Activated CD8-positive, alpha-beta T cell treated with anti-CD3 and anti-CD28 coated beads, Interleukin-2, amount 10 ng/mL, durations not matched to agents 7 days and 5 days (primary cell): Measurements from ENCODE around the gene PNMA8C. TPM values are rescaled to one million over a fixed set of nuclear protein-coding genes. Genes with fewer than 3 reads are reported as not detected.
A peak's percentile ranks its signal among the peaks of the same experiment; 100 is the strongest.
"Not testable (repeated sequence)": the region's sequence is repeated elsewhere in the genome, so short reads cannot be mapped to it uniquely, and the experiment has no call there.

Source experiments
- ATAC-seq: fragments of 150-1000 bp; cut with Tn5 transposase; one replicate; pipeline ENCODE4 v1.10.0; 2021; ENCODE audit warnings: moderate library complexity
- CTCF ChIA-PET: fragments of 350-600 bp; sonication (Branson Sonifier 250); formaldehyde crosslinking; loops from one replicate; lab custom pipeline; 2021; ENCODE audit warnings: antibody characterized with exemption; lab: Charles Lee
- POLR2A ChIA-PET: fragments of 350-600 bp; sonication (Branson Sonifier 250); formaldehyde crosslinking; loops from one replicate; lab custom pipeline; 2021; ENCODE audit warnings: antibody characterized with exemption; lab: Charles Lee
- DNase-seq: peaks from one replicate; pipeline ENCODE4 v3.0.0-alpha.2; 2020
- H3K27ac Mint-ChIP-seq: one replicate; pipeline ENCODE4 v1.8.0; 2021; ENCODE audit warnings: mild to moderate bottlenecking, mixed read lengths
- H3K27me3 Mint-ChIP-seq: one replicate; pipeline ENCODE4 v1.8.0; 2021; ENCODE audit warnings: low read depth, mixed read lengths
- H3K36me3 Mint-ChIP-seq: one replicate; pipeline ENCODE4 v1.8.0; 2021; ENCODE audit warnings: low read depth, mixed read lengths
- H3K4me1 Mint-ChIP-seq: one replicate; pipeline ENCODE4 v1.8.0; 2021; ENCODE audit warnings: low read depth, mixed read lengths
- H3K4me3 Mint-ChIP-seq: one replicate; pipeline ENCODE4 v1.8.0; 2021; ENCODE audit warnings: mild to moderate bottlenecking, mixed read lengths
- H3K9me3 Mint-ChIP-seq: one replicate; pipeline ENCODE4 v1.8.0; 2022; ENCODE audit warnings: mixed read lengths; ENCODE audit not compliant: insufficient read depth
- total RNA-seq, 2 experiments: library from RNA; stranded (reverse); gene quantifications; one replicate each; pipeline ENCODE4 v1.2.3, GENCODE V29; 2021

The PNMA8C gene
- total RNA-seq, 2 experiments from 2014 or later: 0.08 TPM; not detected in 1

DNA sequence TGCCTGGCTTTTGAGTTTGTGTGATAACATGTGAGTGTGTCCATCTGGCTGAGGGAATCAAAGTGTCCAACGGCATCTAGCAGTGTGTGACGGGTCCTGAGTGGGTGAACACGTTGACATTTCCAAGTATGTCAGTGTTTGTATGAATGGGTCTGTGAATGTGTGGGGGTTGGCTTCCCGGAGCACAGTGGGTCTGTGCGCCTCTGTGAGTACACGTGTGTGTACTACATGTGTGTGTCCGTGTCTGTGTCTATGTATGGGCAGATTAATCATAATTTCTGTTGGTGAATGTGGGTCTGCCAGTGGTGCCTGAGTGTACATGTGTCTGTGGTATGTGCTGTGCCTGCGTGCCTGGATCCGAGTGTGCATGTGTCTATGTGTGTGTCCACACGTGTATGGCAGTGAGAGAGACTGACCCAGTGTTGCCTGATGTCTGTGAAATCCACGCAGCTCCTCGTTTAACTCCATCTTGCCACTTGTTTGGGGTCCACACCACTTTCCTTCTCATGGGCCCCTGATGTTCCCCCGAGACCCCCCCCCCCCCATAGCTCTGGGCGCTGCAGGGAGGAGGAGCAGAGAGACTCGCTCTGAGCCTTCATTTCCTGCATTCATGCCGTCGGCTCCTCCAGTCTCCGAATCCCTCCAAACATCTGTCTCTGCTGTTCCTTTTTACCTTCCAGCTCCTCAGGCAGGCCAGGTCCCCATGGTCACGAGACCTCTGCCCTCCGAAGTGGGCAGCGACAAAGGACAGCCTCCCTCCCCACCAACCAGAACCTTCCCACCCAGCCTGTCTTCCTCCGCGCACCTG lies 20.7 kb downstream of the PNMA8C start:
- no peak for ATAC-seq
- POLR2A ChIA-PET: no interaction called here
- peaks cover 69% of the 10 kb centered on the region for H3K27me3 Mint-ChIP-seq
- no peaks in the 10 kb centered on the region for H3K9me3 Mint-ChIP-seq
- CTCF ChIA-PET: no interaction called here
- peaks cover 13% of the 10 kb centered on the region for H3K4me1 Mint-ChIP-seq
- H3K36me3 Mint-ChIP-seq: no peaks in the 10 kb centered on the region
- no peak overlapping the region for H3K4me3 Mint-ChIP-seq
- H3K27ac Mint-ChIP-seq: no peak overlapping the region
- no peak for DNase-seq

DNA sequence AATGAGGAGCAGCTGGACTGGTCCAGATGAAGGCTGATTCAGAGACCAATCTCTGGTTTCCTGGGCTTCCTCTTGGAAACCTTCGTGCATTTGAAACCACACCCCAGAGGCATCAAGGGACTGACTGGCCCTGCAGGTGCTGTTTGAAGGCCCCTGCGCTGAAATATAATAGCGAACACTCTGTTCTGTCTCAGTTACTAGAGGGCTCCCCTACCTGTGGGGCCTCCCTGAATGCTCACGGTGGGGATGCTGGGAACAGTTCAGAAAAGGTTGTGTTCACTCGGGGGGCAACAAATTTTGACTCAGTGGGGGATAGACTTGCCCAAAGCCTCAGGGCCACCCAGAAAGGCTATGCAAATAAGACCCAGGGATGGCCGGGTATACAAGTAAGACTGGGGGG lies 21.8 kb downstream of the PNMA8C start:
- ATAC-seq: no peak
- Mint-ChIP-seq H3K27me3 (peaks cover 64% of the 10 kb centered on the region), H3K36me3 (no peaks in the 10 kb centered on the region), H3K9me3 (no peaks in the 10 kb centered on the region), H3K4me1 (peaks cover 15% of the 10 kb centered on the region), H3K4me3 (no peak overlapping the region), H3K27ac (no peak overlapping the region)
- DNase-seq: no peak
- ChIA-PET POLR2A (no interaction called here), CTCF (interaction anchor here (2.9 kb wide), 1 partner anchor 81 kb away, joined by 17 read pairs; no protein-coding TSS in a partner anchor)

DNA sequence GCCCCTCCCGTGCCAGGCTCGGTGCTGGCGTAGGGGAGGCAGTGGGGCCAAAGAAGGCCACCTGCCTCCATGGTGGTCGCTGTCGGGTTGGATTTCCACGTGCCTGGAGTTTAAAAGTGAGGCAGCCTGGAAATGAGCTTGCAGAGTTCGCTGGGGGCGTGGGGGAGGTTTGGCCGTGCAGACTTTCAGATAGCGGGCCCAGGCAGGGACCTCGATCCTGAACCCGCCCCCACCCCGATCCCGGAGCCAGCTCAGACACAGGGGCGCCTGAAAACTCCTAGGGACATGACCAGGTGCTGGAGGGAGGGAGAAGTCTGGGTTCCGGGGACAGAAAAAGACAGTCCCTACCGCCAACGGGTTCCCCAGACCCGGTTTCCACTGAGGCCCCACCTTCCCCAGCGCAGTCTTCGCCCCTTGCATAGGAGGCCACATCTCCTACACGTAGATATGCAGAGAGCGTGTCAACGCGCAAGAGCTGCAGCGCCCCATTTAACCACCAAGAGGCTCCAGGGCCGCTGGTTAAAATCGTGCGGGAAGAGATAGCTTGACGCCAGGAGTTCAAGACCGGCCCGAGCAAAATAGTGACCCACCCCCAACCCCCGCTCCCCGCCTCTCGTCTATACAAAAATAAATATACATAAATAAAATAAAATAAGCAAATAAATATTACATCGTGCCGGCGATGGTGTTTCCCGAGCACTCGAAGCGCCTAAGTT lies 23.8 kb downstream of the PNMA8C start:
- ATAC-seq (peak; percentile 47), DNase-seq (peak; percentile 40)
- no peak overlapping the region for H3K27ac Mint-ChIP-seq
- peaks cover 56% of the 10 kb centered on the region for H3K27me3 Mint-ChIP-seq
- peaks cover 15% of the 10 kb centered on the region for H3K4me1 Mint-ChIP-seq
- no peaks in the 10 kb centered on the region for H3K36me3 Mint-ChIP-seq
- no peak overlapping the region for H3K4me3 Mint-ChIP-seq
- no peaks in the 10 kb centered on the region for H3K9me3 Mint-ChIP-seq
- ChIA-PET POLR2A (interaction anchor here (0.6 kb wide), 1 partner anchor 324 kb away, joined by 3 read pairs; no protein-coding TSS in a partner anchor), CTCF (interaction anchor here (0.8 to 2.9 kb wide), 5 partner anchors 9 to 109 kb away, joined by 3 to 17 read pairs (median 5); no protein-coding TSS in a partner anchor)

DNA sequence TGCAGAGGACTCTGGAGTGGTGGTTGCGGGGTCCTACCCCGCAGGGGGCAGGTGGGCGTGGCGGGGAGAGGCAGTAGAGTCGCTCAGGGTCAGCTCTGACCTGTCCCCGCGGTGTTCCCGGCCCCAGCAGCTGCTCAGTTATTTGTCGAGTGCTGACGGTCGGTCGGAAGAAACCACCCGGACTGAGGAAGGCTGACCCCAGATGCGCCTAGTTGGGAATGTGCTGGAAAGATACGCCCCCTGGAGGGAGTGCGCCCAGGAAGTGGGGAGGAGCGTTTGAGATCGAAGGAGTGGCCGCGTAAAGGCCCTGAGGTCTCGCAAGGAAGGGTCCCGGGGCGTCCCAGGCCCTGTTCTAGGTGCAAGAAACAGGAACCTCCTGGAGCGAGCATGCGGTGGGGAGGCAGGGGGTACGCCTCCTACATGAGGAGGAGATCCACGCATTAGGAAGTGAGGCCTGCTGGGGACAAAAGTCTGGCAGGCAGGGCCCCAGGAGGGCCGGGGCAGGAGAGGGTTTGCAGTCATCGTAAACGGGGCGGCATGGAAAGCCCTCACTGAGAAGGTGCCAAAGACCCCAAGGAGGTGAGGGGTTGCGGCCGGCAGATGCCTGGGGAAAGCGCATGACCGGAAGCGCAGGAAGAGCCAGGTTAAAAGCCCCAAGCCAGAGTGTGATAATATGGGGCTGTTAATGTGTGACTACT lies 24.5 kb downstream of the PNMA8C start:
- no peaks in the 10 kb centered on the region for H3K9me3 Mint-ChIP-seq
- H3K4me1 Mint-ChIP-seq: peaks cover 15% of the 10 kb centered on the region
- H3K27me3 Mint-ChIP-seq: peaks cover 54% of the 10 kb centered on the region
- no peaks in the 10 kb centered on the region for H3K36me3 Mint-ChIP-seq
- ChIA-PET POLR2A (no interaction called here), CTCF (interaction anchor here (1.4 to 2.9 kb wide), 4 partner anchors 79 to 257 kb away, joined by 4 to 17 read pairs (median 5); no protein-coding TSS in a partner anchor)
- ATAC-seq (no peak), DNase-seq (no peak)
- H3K27ac Mint-ChIP-seq: no peak overlapping the region
- no peak overlapping the region for H3K4me3 Mint-ChIP-seq

DNA sequence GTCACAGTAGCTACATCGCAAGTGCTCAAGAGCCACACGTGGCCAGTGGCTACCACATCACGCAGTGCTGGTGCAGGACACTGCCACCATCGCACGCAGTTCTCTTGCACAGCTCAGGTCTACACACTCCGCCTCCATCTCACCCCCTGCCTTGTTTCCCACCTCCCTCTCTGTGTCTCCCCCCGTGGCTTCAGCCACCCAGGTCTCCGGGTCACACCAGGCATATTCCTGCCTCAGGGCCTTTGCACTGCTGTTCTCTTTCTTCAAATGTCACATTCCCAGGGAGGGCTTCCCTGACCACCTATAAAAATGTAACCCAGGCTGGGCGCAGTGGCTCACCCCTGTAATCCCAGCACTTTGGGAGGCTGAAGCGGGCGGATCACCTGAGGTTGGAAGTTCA lies 26.0 kb downstream of the PNMA8C start:
- Mint-ChIP-seq H3K36me3 (no peaks in the 10 kb centered on the region), H3K4me3 (no peak overlapping the region), H3K27me3 (peaks cover 42% of the 10 kb centered on the region), H3K27ac (no peak overlapping the region), H3K4me1 (peaks cover 12% of the 10 kb centered on the region), H3K9me3 (no peaks in the 10 kb centered on the region)
- ATAC-seq (no peak), DNase-seq (no peak)
- ChIA-PET CTCF (interaction anchor here (1.0 to 4.3 kb wide), 14 partner anchors 21 to 259 kb away, joined by 3 to 23 read pairs (median 4); no protein-coding TSS in a partner anchor), POLR2A (no interaction called here)

DNA sequence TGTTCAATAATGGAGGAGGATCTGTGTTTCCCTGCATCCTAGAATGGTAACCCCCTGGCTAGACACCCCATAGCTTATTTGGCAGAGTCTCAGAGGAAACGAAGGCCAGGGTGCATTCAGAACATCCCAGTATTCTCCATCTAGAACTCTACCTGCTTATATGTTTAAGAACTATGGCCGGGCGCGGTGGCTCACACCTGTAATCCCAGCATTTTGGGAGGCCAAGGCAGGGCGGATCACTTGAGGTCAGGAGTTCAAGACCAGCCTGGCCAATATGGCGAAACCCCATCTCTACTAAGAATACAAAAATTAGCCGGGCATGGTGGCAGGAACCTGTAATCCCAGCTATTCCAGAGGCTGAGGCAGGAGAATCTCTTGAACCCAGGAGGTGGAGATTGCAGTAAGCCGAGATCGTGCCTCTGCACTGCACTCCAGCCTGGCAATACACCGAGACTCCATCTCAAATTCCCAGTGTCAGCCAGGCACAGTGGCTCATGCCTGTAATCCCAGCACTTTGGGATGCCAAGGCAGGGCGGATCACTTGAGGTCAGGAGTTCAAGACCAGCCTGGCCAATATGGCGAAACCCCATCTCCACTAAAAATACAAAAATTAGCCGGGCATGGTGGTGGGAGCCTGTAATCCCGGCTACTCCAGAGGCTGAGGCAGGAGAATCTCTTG lies 30.8 kb downstream of the PNMA8C start:
- DNase-seq, ATAC-seq, H3K4me1 Mint-ChIP-seq, H3K4me3 Mint-ChIP-seq, H3K36me3 Mint-ChIP-seq, POLR2A ChIA-PET, H3K9me3 Mint-ChIP-seq, H3K27ac Mint-ChIP-seq, H3K27me3 Mint-ChIP-seq: not testable (repeated sequence)
- CTCF ChIA-PET: interaction anchor here (0.8 to 1.0 kb wide), 2 partner anchors 92 to 117 kb away, joined by 3 to 4 read pairs; no protein-coding TSS in a partner anchor

DNA sequence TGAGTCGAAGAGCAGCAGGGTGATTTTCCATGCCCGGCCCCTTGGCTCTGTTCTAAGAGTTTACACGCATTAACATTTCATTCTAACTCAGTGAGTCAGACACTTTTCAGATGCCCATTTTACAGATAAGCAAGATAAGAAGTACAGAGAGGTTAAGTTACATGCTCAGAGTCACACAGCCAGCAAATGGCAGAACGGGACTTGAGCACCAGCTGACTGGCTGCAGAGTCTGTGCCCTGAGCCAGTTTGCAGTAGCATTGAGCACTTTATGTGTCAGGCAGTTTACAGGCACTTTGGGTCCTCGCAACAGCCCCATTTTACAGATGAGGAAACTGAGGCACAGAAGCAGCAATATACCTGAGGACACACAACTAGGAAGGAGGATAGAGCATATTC lies 34.3 kb downstream of the PNMA8C start:
- Mint-ChIP-seq H3K36me3 (peaks cover 21% of the 10 kb centered on the region), H3K27me3 (peaks cover under 1% of the 10 kb centered on the region), H3K9me3 (no peaks in the 10 kb centered on the region), H3K4me1 (peaks cover 4% of the 10 kb centered on the region), H3K4me3 (no peak overlapping the region), H3K27ac (no peak overlapping the region)
- CTCF ChIA-PET: interaction anchor here (1.0 to 2.7 kb wide), 13 partner anchors 10 to 222 kb away, joined by 3 to 21 read pairs (median 7); partner anchors contain the start of gene PPP5C
- POLR2A ChIA-PET: no interaction called here
- ATAC-seq (no peak), DNase-seq (no peak)

DNA sequence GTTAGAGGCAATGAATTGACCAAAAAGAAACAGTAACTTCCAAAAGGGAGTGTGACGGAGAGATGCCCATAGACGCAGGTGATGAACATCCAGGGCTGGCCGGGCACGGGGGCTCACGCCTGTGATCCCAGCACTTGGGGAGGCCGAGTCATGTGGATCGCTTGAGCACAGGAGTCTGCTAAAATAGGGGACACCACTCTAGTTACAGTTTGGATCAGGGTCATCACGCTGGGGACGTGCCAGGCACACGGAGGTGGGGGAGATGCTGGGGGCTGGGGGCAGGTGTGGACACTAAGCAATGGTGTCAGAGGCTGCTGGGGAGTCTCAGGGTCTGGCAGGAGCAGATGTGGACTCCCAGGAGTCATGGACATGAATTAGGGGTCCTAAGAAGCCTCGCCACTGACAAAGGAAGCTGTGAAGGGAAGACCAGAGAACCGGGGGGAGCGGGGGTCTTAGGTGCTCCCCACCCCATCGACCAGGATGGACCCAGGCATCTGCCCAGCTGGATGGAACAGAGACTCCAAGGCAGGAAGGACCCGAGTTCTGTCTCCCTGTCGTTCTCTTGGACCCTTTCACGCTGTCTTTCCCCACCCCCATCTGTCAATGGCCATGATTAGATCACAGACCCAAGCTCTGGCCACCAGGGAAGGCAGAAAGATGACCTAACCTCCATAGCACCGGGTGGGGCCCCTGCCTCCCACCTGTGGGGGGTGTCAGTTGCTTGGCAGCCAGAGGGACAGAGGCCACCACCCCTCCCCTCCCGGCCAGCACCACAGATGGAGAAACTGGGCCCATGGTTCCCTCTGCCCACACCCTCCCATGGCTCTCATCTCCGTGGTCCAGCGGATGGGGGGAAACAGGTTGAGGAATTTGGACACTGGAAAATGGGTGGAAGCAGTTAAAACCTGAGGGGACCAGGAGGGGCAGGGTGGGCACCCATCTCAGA lies 35.0 kb downstream of the PNMA8C start:
- Mint-ChIP-seq H3K9me3 (no peaks in the 10 kb centered on the region), H3K4me1 (peaks cover 4% of the 10 kb centered on the region), H3K27ac (no peak overlapping the region), H3K36me3 (peaks cover 28% of the 10 kb centered on the region), H3K27me3 (no peaks in the 10 kb centered on the region), H3K4me3 (no peak overlapping the region)
- DNase-seq: no peak
- CTCF ChIA-PET: interaction anchor here (1.0 to 2.4 kb wide), 7 partner anchors 9 to 223 kb away, joined by 3 to 16 read pairs (median 5); no protein-coding TSS in a partner anchor
- ATAC-seq: no peak
- POLR2A ChIA-PET: no interaction called here

DNA sequence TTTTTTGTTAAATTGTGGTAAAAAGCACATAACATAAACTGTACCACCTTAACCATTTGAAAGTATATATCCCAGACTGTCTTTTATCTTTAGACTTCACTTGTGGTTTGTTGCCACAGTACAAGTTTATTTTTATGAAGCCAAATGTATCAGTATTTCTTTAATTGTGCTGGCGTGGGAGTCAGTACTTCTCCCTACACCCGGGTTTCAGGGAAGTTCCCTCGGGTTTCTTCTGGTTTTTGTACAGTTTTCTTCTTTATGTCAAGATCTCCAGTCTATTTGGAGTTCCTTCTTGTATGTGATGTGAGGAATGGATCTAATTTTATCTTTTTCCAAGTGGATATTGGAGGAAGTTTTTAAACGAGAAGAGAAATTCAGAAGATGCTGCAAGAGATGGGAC lies 35.9 kb downstream of the PNMA8C start:
- no peaks in the 10 kb centered on the region for H3K27me3 Mint-ChIP-seq
- ChIA-PET CTCF (no interaction called here), POLR2A (no interaction called here)
- H3K27ac Mint-ChIP-seq: no peak overlapping the region
- ATAC-seq: no peak
- peaks cover 37% of the 10 kb centered on the region for H3K36me3 Mint-ChIP-seq
- peaks cover 4% of the 10 kb centered on the region for H3K4me1 Mint-ChIP-seq
- no peak for DNase-seq
- no peak overlapping the region for H3K4me3 Mint-ChIP-seq
- no peaks in the 10 kb centered on the region for H3K9me3 Mint-ChIP-seq

DNA sequence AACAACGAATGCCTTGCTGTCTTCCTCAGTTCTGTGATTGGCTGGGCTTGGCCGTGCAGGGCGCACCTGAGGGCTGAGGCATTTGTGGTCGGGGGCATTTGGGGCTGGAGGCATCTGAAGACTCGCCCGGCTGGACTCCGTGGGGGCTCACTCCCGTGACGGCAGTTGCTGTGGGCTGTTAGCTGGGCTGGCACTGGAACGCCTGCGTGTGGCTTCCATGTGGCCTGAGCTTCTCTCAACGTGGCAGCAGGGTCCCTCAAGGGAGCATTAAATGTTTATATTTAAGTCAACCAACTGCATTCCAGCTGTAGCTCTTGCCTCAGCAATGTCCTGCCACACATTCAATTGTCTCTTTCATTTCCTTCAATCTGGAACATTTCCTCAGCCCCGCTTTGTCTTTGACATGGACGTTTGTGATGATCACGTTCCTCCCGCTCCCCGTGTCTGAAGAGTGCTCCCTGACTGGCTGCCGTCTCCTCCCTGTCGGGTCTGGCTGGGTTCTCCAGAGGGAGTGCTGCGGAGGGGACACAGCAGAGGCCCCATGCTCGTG lies 36.4 kb downstream of the PNMA8C start:
- Mint-ChIP-seq H3K4me3 (no peak overlapping the region), H3K9me3 (no peaks in the 10 kb centered on the region), H3K27me3 (no peaks in the 10 kb centered on the region), H3K4me1 (peaks cover 4% of the 10 kb centered on the region), H3K27ac (no peak overlapping the region), H3K36me3 (peaks cover 42% of the 10 kb centered on the region)
- ChIA-PET POLR2A (no interaction called here), CTCF (interaction anchor here (0.8 kb wide), 1 partner anchor 121 kb away, joined by 3 read pairs; no protein-coding TSS in a partner anchor)
- no peak for ATAC-seq
- no peak for DNase-seq
